OCI-LY7 (cell line): Measurements from ENCODE around the gene IPP.
"Not testable (repeated sequence)": the region's sequence is repeated elsewhere in the genome, so short reads cannot be mapped to it uniquely, and the experiment has no call there.

ENCODE experiments used
- CTCF ChIP-seq: fragments of 200-600 bp; sonication (generic); conservative IDR thresholded peaks from 2 replicates; pipeline ENCODE4 v1.5.1; 2014; ENCODE audit warnings: mild to moderate bottlenecking, antibody characterized with exemption, low read length, moderate library complexity, mixed read lengths
- EZH2phosphoT487 ChIP-seq: fragments of 200-600 bp; sonication (generic); IDR thresholded peaks from 2 replicates; pipeline ENCODE4 v1.6.1; 2018; ENCODE audit warnings: low read depth, borderline replicate concordance, mild to moderate bottlenecking, mixed run types, antibody characterized with exemption, low read length, moderate library complexity, mixed read lengths

GRCh38 chr1:45676553-45676952 is 73.9 kb downstream of the IPP start:
- not testable (repeated sequence) for TF ChIP-seq EZH2phosphoT487, CTCF
